Prostate gland (tissue), 2 donors: ENCODE measurements around the gene AKR7A2.

Experiments
- CTCF ChIP-seq, 4 experiments: fragments of 200-600 bp in 2 of 4; fragments of 450-650 bp in 2 of 4; sonication (generic) in 2 of 4; IDR thresholded peaks; 1 replicate in 3 of 4; 2 replicates in 1 of 4; pipeline ENCODE4 v1.5.1; 2016 to 2019; ENCODE audit warnings: antibody characterized with exemption in 4 of 4, mild to moderate bottlenecking in 2 of 4, moderate library complexity in 2 of 4
- POLR2A ChIP-seq: fragments of 450-650 bp; IDR thresholded peaks from one replicate; pipeline ENCODE4 v1.6.1; 2016; ENCODE audit warnings: antibody characterized with exemption, mild to moderate bottlenecking
- POLR2AphosphoS5 ChIP-seq: sonication (generic); formaldehyde crosslinking; IDR thresholded peaks from one replicate; pipeline ENCODE4 v1.6.1; 2017; ENCODE audit warnings: antibody characterized with exemption

GRCh38 chr1:19287436-19288185 is 24.3 kb downstream of the AKR7A2 start:
- no peak for TF ChIP-seq CTCF (IDR thresholded peaks at IDR 0.05)
- no peak for TF ChIP-seq POLR2A
- no peak for TF ChIP-seq POLR2AphosphoS5
